Panc1 (cell line): ENCODE measurements around the gene CDH9.

ENCODE experiments used
- POLR2AphosphoS5 ChIP-seq: IDR thresholded peaks from 2 replicates; pipeline ENCODE4 v1.6.1; 2012; ENCODE audit warnings: mild to moderate bottlenecking, low read depth, low read length, moderate library complexity
- SIN3A ChIP-seq: IDR thresholded peaks from 2 replicates; pipeline ENCODE4 v1.6.1; 2012; ENCODE audit warnings: low read depth, mild to moderate bottlenecking, low read length, moderate library complexity, borderline replicate concordance; ENCODE audit not compliant: insufficient read depth
- TCF7L2 ChIP-seq: IDR thresholded peaks from 2 replicates; pipeline ENCODE4 v1.6.1; 2011; ENCODE audit warnings: mild to moderate bottlenecking, low read depth, low read length, inconsistent platforms
- TF ChIP-seq, protein P1 (sequence below): fragments of 450-650 bp; IDR thresholded peaks from 2 replicates; pipeline ENCODE4 v1.5.1; 2017; ENCODE audit warnings: mild to moderate bottlenecking
- TF ChIP-seq, protein P2 (sequence below), 2 experiments: IDR thresholded peaks; 2 replicates each; pipeline ENCODE4 v1.6.1; 2011 to 2012; ENCODE audit warnings: low read depth in 2 of 2, control low read depth in 1 of 2, low read length in 1 of 2, mild to moderate bottlenecking in 1 of 2, moderate library complexity in 1 of 2; ENCODE audit not compliant: insufficient read depth in 1 of 2

DNA sequence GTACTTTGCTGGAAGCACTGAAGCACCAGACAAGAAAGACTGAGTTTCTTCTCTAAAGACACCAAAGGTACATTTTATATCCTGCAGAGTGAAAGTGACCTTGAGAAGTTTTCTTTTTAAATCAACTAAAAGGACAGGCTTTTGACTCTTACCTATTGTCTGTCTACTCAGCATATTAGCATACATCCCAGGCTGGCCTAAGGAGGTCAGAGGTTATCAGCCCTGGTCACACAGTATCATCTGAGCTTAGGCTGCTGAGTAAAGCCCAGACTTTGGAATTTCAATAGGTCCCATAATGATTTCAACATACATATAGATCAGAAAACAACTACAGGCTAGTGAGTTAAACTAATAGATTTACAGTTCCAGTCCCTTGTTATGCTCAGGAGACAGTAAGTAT is 10.1 kb upstream of the CDH9 start:
- TF ChIP-seq, protein P1, sequence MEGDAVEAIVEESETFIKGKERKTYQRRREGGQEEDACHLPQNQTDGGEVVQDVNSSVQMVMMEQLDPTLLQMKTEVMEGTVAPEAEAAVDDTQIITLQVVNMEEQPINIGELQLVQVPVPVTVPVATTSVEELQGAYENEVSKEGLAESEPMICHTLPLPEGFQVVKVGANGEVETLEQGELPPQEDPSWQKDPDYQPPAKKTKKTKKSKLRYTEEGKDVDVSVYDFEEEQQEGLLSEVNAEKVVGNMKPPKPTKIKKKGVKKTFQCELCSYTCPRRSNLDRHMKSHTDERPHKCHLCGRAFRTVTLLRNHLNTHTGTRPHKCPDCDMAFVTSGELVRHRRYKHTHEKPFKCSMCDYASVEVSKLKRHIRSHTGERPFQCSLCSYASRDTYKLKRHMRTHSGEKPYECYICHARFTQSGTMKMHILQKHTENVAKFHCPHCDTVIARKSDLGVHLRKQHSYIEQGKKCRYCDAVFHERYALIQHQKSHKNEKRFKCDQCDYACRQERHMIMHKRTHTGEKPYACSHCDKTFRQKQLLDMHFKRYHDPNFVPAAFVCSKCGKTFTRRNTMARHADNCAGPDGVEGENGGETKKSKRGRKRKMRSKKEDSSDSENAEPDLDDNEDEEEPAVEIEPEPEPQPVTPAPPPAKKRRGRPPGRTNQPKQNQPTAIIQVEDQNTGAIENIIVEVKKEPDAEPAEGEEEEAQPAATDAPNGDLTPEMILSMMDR, result no peak
- no peak for TF ChIP-seq TCF7L2
- TF ChIP-seq, protein P2, sequence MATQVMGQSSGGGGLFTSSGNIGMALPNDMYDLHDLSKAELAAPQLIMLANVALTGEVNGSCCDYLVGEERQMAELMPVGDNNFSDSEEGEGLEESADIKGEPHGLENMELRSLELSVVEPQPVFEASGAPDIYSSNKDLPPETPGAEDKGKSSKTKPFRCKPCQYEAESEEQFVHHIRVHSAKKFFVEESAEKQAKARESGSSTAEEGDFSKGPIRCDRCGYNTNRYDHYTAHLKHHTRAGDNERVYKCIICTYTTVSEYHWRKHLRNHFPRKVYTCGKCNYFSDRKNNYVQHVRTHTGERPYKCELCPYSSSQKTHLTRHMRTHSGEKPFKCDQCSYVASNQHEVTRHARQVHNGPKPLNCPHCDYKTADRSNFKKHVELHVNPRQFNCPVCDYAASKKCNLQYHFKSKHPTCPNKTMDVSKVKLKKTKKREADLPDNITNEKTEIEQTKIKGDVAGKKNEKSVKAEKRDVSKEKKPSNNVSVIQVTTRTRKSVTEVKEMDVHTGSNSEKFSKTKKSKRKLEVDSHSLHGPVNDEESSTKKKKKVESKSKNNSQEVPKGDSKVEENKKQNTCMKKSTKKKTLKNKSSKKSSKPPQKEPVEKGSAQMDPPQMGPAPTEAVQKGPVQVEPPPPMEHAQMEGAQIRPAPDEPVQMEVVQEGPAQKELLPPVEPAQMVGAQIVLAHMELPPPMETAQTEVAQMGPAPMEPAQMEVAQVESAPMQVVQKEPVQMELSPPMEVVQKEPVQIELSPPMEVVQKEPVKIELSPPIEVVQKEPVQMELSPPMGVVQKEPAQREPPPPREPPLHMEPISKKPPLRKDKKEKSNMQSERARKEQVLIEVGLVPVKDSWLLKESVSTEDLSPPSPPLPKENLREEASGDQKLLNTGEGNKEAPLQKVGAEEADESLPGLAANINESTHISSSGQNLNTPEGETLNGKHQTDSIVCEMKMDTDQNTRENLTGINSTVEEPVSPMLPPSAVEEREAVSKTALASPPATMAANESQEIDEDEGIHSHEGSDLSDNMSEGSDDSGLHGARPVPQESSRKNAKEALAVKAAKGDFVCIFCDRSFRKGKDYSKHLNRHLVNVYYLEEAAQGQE (IDR thresholded peaks at IDR 0.05; ENCODE audit: insufficient read depth in 1 of 2, low read depth in 2 of 2, low read length in 1 of 2), result no peak
- TF ChIP-seq POLR2AphosphoS5, result no peak
- no peak for TF ChIP-seq SIN3A
